Measurements from ENCODE around the gene FOXJ1.

FOXJ1 gene

DNA sequence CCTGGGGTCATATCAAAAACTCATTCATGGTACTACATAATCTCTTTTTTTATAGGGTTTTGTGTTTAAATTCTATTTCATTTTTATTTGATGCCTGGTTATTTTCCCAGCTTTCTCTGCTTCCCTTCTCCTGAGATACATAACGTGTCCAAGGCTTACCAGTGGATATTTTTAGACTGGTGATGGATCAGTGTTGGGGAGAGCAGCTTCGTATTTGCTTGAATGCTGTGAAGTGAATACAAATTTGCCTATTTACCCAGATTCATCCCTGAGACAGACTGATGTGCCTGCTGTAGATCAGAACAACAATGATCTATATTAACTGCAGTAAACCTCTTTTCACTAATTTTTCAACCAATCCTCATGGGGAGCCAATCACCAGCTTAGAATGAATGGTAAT is 43.2 kb upstream of the FOXJ1 start:
- peak overlapping the region; percentile 67; the same call in 1 of the 2 replicates for H3K4me3 ChIP-seq (ENCODE audit: low read length)
- H3K79me2 ChIP-seq (ENCODE audit: low read length): no peaks in the 10 kb centered on the region
- TF ChIP-seq, protein P1, sequence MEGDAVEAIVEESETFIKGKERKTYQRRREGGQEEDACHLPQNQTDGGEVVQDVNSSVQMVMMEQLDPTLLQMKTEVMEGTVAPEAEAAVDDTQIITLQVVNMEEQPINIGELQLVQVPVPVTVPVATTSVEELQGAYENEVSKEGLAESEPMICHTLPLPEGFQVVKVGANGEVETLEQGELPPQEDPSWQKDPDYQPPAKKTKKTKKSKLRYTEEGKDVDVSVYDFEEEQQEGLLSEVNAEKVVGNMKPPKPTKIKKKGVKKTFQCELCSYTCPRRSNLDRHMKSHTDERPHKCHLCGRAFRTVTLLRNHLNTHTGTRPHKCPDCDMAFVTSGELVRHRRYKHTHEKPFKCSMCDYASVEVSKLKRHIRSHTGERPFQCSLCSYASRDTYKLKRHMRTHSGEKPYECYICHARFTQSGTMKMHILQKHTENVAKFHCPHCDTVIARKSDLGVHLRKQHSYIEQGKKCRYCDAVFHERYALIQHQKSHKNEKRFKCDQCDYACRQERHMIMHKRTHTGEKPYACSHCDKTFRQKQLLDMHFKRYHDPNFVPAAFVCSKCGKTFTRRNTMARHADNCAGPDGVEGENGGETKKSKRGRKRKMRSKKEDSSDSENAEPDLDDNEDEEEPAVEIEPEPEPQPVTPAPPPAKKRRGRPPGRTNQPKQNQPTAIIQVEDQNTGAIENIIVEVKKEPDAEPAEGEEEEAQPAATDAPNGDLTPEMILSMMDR (IDR thresholded peaks at IDR 0.05; ENCODE audit: low read depth, low read length): no peak
- no peak for TF ChIP-seq EZH2phosphoT487 (IDR thresholded peaks at IDR 0.05; ENCODE audit: low read depth)
- H3K27ac ChIP-seq (ENCODE audit: low read length): peak overlapping the region; percentile 57; the same call in 1 of the 2 replicates
- no peaks in the 10 kb centered on the region for H3K36me3 ChIP-seq (replicated peaks; ENCODE audit: low read depth, low read length)
- H3K9me3 ChIP-seq (ENCODE audit: insufficient read depth, low read length): no peaks in the 10 kb centered on the region
- H3K4me1 ChIP-seq (ENCODE audit: low read length): peaks cover 66% of the 10 kb centered on the region
- H2AFZ ChIP-seq (ENCODE audit: low read depth, low read length): peak overlapping the region; percentile 69
- H3K4me2 ChIP-seq (ENCODE audit: low read length): peak overlapping the region; percentile 71
- H4K20me1 ChIP-seq (ENCODE audit: insufficient read depth, low read length): no peaks in the 10 kb centered on the region
- no peak overlapping the region for H3K9ac ChIP-seq (ENCODE audit: low read length)
- H3K27me3 ChIP-seq (ENCODE audit: low read depth, low read length): no peaks in the 10 kb centered on the region

DNA sequence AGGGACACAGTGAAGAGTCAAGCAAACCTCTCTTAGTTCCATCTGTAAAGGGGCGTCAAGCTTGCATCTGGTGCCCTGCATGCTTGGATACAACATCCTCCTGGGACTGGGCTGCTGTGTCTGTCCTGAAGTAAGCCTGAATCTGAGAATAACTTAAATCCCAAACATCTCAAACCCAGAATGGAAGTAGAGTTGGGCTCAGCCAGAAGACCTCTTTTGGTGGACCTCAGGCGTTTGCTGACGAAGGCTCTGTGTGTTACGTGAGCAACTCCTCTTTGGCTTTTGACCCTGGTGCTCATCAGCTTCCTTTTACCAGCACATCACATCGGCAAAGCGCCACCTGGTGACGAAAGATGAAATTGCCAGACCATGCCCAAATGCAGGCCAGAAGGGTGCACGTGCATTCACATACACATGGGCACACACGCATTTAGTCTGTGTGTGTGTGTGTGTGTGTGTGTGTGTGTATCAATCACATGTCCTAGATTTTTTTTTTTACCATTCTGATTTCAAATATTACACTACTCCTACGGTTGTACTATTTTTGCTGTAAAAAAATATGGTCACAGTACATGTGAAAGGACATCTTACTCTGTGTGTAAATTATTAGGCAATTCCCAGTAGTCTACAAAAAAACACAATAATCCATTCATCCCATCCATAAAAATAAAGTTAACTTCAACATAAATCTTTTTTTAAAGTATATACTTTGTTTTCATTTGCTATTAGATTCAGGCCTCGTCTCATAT is 41.1 kb upstream of the FOXJ1 start:
- no peaks in the 10 kb centered on the region for H4K20me1 ChIP-seq (ENCODE audit: insufficient read depth, low read length)
- peak overlapping the region; percentile 93 for H2AFZ ChIP-seq (ENCODE audit: low read depth, low read length)
- H3K79me2 ChIP-seq (ENCODE audit: low read length): no peaks in the 10 kb centered on the region
- TF ChIP-seq, protein P1 (IDR thresholded peaks at IDR 0.05; ENCODE audit: low read depth, low read length): peak; percentile 87
- no peak for TF ChIP-seq EZH2phosphoT487 (IDR thresholded peaks at IDR 0.05; ENCODE audit: low read depth)
- no peaks in the 10 kb centered on the region for H3K36me3 ChIP-seq (replicated peaks; ENCODE audit: low read depth, low read length)
- H3K27me3 ChIP-seq (ENCODE audit: low read depth, low read length): no peaks in the 10 kb centered on the region
- no peak overlapping the region for H3K27ac ChIP-seq (ENCODE audit: low read length)
- 0 out of 2 replicates have a peak overlapping the region, but pooled peaks have one; percentile 4 for H3K9ac ChIP-seq (ENCODE audit: low read length)
- H3K4me2 ChIP-seq (ENCODE audit: low read length): peak overlapping the region; percentile 71
- H3K9me3 ChIP-seq (ENCODE audit: insufficient read depth, low read length): no peaks in the 10 kb centered on the region
- peak overlapping the region; percentile 32 for H3K4me3 ChIP-seq (ENCODE audit: low read length)
- H3K4me1 ChIP-seq (ENCODE audit: low read length): peaks cover 45% of the 10 kb centered on the region

DNA sequence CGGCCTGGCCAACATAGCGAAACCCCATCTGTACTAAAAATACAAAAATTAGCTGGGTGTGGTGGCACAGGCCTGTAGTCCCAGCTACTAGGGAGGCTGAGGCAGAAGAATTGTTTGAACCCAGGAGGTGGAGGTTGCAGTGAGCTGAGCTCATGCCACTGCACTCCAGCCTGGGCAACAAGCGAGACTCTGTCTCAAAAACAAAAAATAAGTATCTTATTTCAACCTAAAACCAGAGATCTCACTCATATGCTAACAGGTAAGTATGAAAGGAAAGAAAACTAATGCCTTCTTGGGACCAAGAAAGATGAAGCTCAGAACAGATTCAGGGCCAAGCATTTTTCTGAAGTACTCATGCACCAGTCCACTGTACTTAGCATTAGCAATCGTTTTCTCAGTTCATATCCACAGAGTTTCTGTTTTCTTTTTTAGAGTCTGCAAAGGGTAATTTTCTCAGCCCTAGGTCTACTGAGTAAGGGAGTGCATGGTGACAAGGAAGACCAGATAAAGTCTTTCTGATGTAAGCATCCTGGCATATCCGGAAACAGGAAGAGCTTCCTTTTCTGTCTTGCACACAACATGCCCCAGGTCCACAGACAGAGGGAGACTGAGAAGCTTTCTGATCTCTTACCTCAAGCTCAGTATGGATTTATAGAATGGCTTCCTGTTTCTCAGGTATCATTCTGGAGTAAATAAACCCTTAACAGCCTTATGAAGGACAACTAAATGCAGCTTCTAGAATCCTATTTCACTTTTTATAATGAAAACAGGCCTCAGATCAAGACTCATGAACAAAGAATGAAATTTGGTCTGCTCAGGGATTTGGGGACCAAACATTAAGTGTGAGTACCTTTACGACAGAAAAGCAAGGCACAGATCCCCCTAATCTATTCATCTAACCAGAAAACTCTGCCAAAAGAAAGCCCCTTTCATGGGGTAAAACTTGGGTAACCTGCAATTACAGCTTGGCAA is 38.7 kb upstream of the FOXJ1 start:
- TF ChIP-seq, protein P1 (IDR thresholded peaks at IDR 0.05; ENCODE audit: low read depth, low read length): peak; percentile 23
- no peak for TF ChIP-seq EZH2phosphoT487 (IDR thresholded peaks at IDR 0.05; ENCODE audit: low read depth)
- Histone ChIP-seq H4K20me1 (ENCODE audit: insufficient read depth, low read length) (no peaks in the 10 kb centered on the region), H3K4me2 (ENCODE audit: low read length) (peak overlapping the region; percentile 9; the same call in 1 of the 2 replicates), H3K36me3 (replicated peaks; ENCODE audit: low read depth, low read length) (no peaks in the 10 kb centered on the region), H3K9ac (ENCODE audit: low read length) (no peak overlapping the region; the same call in 1 of the 2 replicates), H3K27me3 (ENCODE audit: low read depth, low read length) (no peaks in the 10 kb centered on the region), H3K79me2 (ENCODE audit: low read length) (no peaks in the 10 kb centered on the region), H3K4me3 (ENCODE audit: low read length) (no peak overlapping the region), H2AFZ (ENCODE audit: low read depth, low read length) (peak overlapping the region; percentile 79), H3K4me1 (ENCODE audit: low read length) (peaks cover 24% of the 10 kb centered on the region), H3K9me3 (ENCODE audit: insufficient read depth, low read length) (no peaks in the 10 kb centered on the region), H3K27ac (ENCODE audit: low read length) (no peak overlapping the region)

GRCh38 chr17:76178124-76178523 is 37.1 kb upstream of the FOXJ1 start:
- Histone ChIP-seq H3K9ac (ENCODE audit: low read length) (no peak overlapping the region), H3K27ac (ENCODE audit: low read length) (no peak overlapping the region), H3K9me3 (ENCODE audit: insufficient read depth, low read length) (no peaks in the 10 kb centered on the region), H2AFZ (ENCODE audit: low read depth, low read length) (no peak overlapping the region), H3K27me3 (ENCODE audit: low read depth, low read length) (no peaks in the 10 kb centered on the region), H4K20me1 (ENCODE audit: insufficient read depth, low read length) (no peaks in the 10 kb centered on the region), H3K4me2 (ENCODE audit: low read length) (no peak overlapping the region), H3K36me3 (replicated peaks; ENCODE audit: low read depth, low read length) (no peaks in the 10 kb centered on the region), H3K79me2 (ENCODE audit: low read length) (no peaks in the 10 kb centered on the region), H3K4me3 (ENCODE audit: low read length) (no peak overlapping the region), H3K4me1 (ENCODE audit: low read length) (peaks cover 16% of the 10 kb centered on the region)
- TF ChIP-seq, protein P1 (IDR thresholded peaks at IDR 0.05; ENCODE audit: low read depth, low read length): no peak
- no peak for TF ChIP-seq EZH2phosphoT487 (IDR thresholded peaks at IDR 0.05; ENCODE audit: low read depth)
